Pulmonary artery endothelial cell (primary cell): Measurements from ENCODE around the gene KCNJ6. TPM values are rescaled to one million over a fixed set of nuclear protein-coding genes. Genes with fewer than 3 reads are reported as not detected.

ENCODE experiments used
- DNase-seq: peaks from one replicate; pipeline ENCODE4 v3.0.0-alpha.2; 2011; ENCODE audit warnings: low read depth, low spot score
- total RNA-seq: library from RNA; depleted of rRNA; stranded (reverse); fragments of >200 nt; gene quantifications from 2 replicates; pipeline ENCODE4 v1.2.3, GENCODE V29; 2014

Gene KCNJ6
- total RNA-seq, 1 donor from 2014 or later, result under 0.01 TPM

- DNase-seq, result no peak
These were observed 9.2 kb downstream of the KCNJ6 start for GRCh38 chr21:37907076-37907475.

- DNase-seq, result no peak
These were observed 11.0 kb downstream of the KCNJ6 start for GRCh38 chr21:37905291-37905690.

- DNase-seq, result no peak
These were observed 11.4 kb downstream of the KCNJ6 start for GRCh38 chr21:37904856-37905255.

GRCh38 chr21:37903396-37903795 lies 12.9 kb downstream of the KCNJ6 start:
- DNase-seq, result no peak

GRCh38 chr21:37899146-37899545 lies 17.1 kb downstream of the KCNJ6 start:
- DNase-seq, result no peak

GRCh38 chr21:37896788-37897187 lies 19.5 kb downstream of the KCNJ6 start:
- DNase-seq, result no peak

- no peak for DNase-seq
These were observed 24.3 kb downstream of the KCNJ6 start for GRCh38 chr21:37891972-37892371.

- no peak for DNase-seq
These were observed 27.6 kb downstream of the KCNJ6 start for GRCh38 chr21:37888659-37889058.

GRCh38 chr21:37886726-37887299 lies 29.4 kb downstream of the KCNJ6 start:
- DNase-seq, result no peak

GRCh38 chr21:37886120-37886519 lies 30.1 kb downstream of the KCNJ6 start:
- no peak for DNase-seq

GRCh38 chr21:37878946-37879660 lies 37.2 kb downstream of the KCNJ6 start:
- DNase-seq, result no peak

- DNase-seq, result no peak
These were observed 38.2 kb downstream of the KCNJ6 start for GRCh38 chr21:37877888-37878684.

- no peak for DNase-seq
These were observed 39.1 kb downstream of the KCNJ6 start for GRCh38 chr21:37877171-37877570.

GRCh38 chr21:37876561-37876960 lies 39.7 kb downstream of the KCNJ6 start:
- DNase-seq, result no peak

GRCh38 chr21:37874904-37875780 lies 41.1 kb downstream of the KCNJ6 start:
- DNase-seq, result no peak

- no peak for DNase-seq
These were observed 41.8 kb downstream of the KCNJ6 start for GRCh38 chr21:37874481-37874880.

- no peak for DNase-seq
These were observed 42.6 kb downstream of the KCNJ6 start for GRCh38 chr21:37873655-37874054.

GRCh38 chr21:37871121-37871862 lies 45.0 kb downstream of the KCNJ6 start:
- DNase-seq, result no peak

- no peak for DNase-seq
These were observed 46.0 kb downstream of the KCNJ6 start for GRCh38 chr21:37870221-37870620.

- no peak for DNase-seq
These were observed 46.6 kb downstream of the KCNJ6 start for GRCh38 chr21:37869661-37870060.
